ENCODE data around the gene OR52H1.

OR52H1 gene

GRCh38 chr11:5531053-5531831 lies 17.1 kb downstream of the OR52H1 start:
- DNase-seq: no peak

- DNase-seq: no peak
These were observed 19.8 kb downstream of the OR52H1 start for GRCh38 chr11:5528495-5528894.

GRCh38 chr11:5527716-5528115 lies 20.6 kb downstream of the OR52H1 start:
- no peak for DNase-seq

GRCh38 chr11:5524756-5525155 lies 23.6 kb downstream of the OR52H1 start:
- DNase-seq: no peak

- no peak for DNase-seq
These were observed 26.0 kb downstream of the OR52H1 start for GRCh38 chr11:5522308-5522707.

- no peak for DNase-seq
These were observed 26.8 kb downstream of the OR52H1 start for GRCh38 chr11:5521540-5521939.

- DNase-seq: no peak
These were observed 31.7 kb downstream of the OR52H1 start, which contains the start of gene UBQLNL for GRCh38 chr11:5516599-5516998. TSS of gene UBQLNL (minus strand) at chr11:5516699. CDS start at chr11:5516441, 258 bp downstream.

GRCh38 chr11:5514841-5515240 lies 33.5 kb downstream of the OR52H1 start:
- no peak for DNase-seq

GRCh38 chr11:5509803-5510202 lies 38.5 kb downstream of the OR52H1 start, which contains the start of gene UBQLN3:
TSS of gene UBQLN3 (minus strand) at chr11:5509957. CDS start at chr11:5509558, 399 bp downstream.
- DNase-seq: no peak

- no peak for DNase-seq
These were observed 39.7 kb downstream of the OR52H1 start for GRCh38 chr11:5508605-5509004.

GRCh38 chr11:5507933-5508305 lies 40.4 kb downstream of the OR52H1 start:
- no peak for DNase-seq

- DNase-seq: no peak
These were observed 41.0 kb downstream of the OR52H1 start for GRCh38 chr11:5507177-5507932.

- no peak for DNase-seq
These were observed 42.8 kb downstream of the OR52H1 start for GRCh38 chr11:5505363-5506048.

GRCh38 chr11:5504403-5504921 lies 43.9 kb downstream of the OR52H1 start:
- DNase-seq: no peak

- DNase-seq: no peak
These were observed 47.9 kb downstream of the OR52H1 start for GRCh38 chr11:5500393-5500801.

GRCh38 chr11:5499671-5500070 lies 48.7 kb downstream of the OR52H1 start:
- DNase-seq: no peak

Measured in activated T-cell treated with anti-CD3 and anti-CD28 coated beads for 4 hours (primary cell).